ENCODE results near the gene GDA. TPM values are rescaled to one million over a fixed set of nuclear protein-coding genes. Genes with fewer than 3 reads are reported as not detected.

The GDA gene
- total RNA-seq, 1 experiment from 2014 or later, result 3.6 TPM

- H3K79me2 ChIP-seq (ENCODE audit: insufficient read depth, low read length), result no peaks in the 10 kb centered on the region; the same call in 1 of the 2 replicates
- H3K27ac Mint-ChIP-seq, result no peak overlapping the region; a peak in 1 of 7 replicates
- no peak overlapping the region for H2BK15ac ChIP-seq (ENCODE audit: low read depth, low read length)
- H3K9ac ChIP-seq (ENCODE audit: extremely low read depth, insufficient read length, low read length), result no peak overlapping the region
- H3K4ac ChIP-seq (ENCODE audit: low read depth, low read length), result no peak overlapping the region
- H3K27me3 ChIP-seq (ENCODE audit: insufficient read depth, low read length), result no peaks in the 10 kb centered on the region
- H4K91ac ChIP-seq (ENCODE audit: insufficient read length, low read depth, low read length), result no peak overlapping the region
- H3K14ac ChIP-seq (ENCODE audit: insufficient read depth, low read length), result no peak overlapping the region
- DNase-seq, result no peak
- no peaks in the 10 kb centered on the region; the same call in 1 of the 2 replicates for H3K27me3 Mint-ChIP-seq (ENCODE audit: low read depth)
- H3K23me2 ChIP-seq (ENCODE audit: insufficient read length, low read depth, low read length, poor library complexity, severe bottlenecking), result no peaks in the 10 kb centered on the region
- H4K5ac ChIP-seq (ENCODE audit: insufficient read length, low read depth, low read length), result no peak overlapping the region
- H3K4me1 Mint-ChIP-seq, result no peaks in the 10 kb centered on the region
- H3K9me3 ChIP-seq (ENCODE audit: control insufficient read depth, low read depth, low read length), result no peaks in the 10 kb centered on the region
- peaks cover 0 to 5% of the 10 kb centered on the region in 2 experiments; a peak in 4 of 5 replicates for H3K9me3 Mint-ChIP-seq
- H3K4me3 Mint-ChIP-seq, result no peak overlapping the region
- H2AFZ ChIP-seq (ENCODE audit: low read length), result no peak overlapping the region
- no peak overlapping the region for H3T11ph ChIP-seq (ENCODE audit: low read length)
- H4K20me1 ChIP-seq (ENCODE audit: control insufficient read depth, insufficient read depth, insufficient read length), result no peaks in the 10 kb centered on the region
- no peak overlapping the region for H2BK12ac ChIP-seq (ENCODE audit: insufficient read length, low read depth, low read length)
- H2BK120ac ChIP-seq (ENCODE audit: low read depth, low read length, poor library complexity, severe bottlenecking), result no peak overlapping the region
- H3K56ac ChIP-seq (ENCODE audit: insufficient read length, low read depth, low read length), result no peak overlapping the region
- H2AK5ac ChIP-seq (ENCODE audit: insufficient read length, low read length), result no peak overlapping the region
- no peak overlapping the region for H3K27ac ChIP-seq (ENCODE audit: insufficient read length, low read depth, low read length)
- H3K4me2 ChIP-seq (ENCODE audit: insufficient read depth, insufficient read length, low read length), result no peak overlapping the region
- H3K36me3 Mint-ChIP-seq (ENCODE audit: insufficient read depth in 1 of 3, low read depth in 3 of 3), result no peaks in the 10 kb centered on the region; a peak in 1 of 7 replicates
- no peak overlapping the region for H2BK20ac ChIP-seq (ENCODE audit: low read depth, low read length, poor library complexity, severe bottlenecking)
- no CpG with 5 or more reads among the region's 1 CpG for WGBS (ENCODE audit: extremely low coverage, insufficient read length, low lambda C conversion rate)
- no peaks in the 10 kb centered on the region for H3K79me1 ChIP-seq (ENCODE audit: insufficient read depth, low read depth, low read length, poor library complexity, severe bottlenecking)
- no peak overlapping the region for H4K8ac ChIP-seq (replicated peaks; ENCODE audit: insufficient read length, low read depth, low read length)
- no peak overlapping the region for H2BK5ac ChIP-seq (ENCODE audit: insufficient read length, low read length)
- H3K4me1 ChIP-seq (ENCODE audit: insufficient read depth, low read length), result no peaks in the 10 kb centered on the region
- TF ChIP-seq CTCF (conservative IDR thresholded peaks at IDR 0.05), result no peak
- no peak overlapping the region for H3K18ac ChIP-seq (ENCODE audit: insufficient read length, low read depth, low read length)
- H3K23ac ChIP-seq (ENCODE audit: insufficient read length, low read depth, low read length), result no peak overlapping the region
Observed at GRCh38 chr9:72220589-72220988, 71.3 kb downstream of the GDA start.

All from H9 (cell line).